Skin epidermis (tissue), 12 donors: Measurements from ENCODE around the gene AOAH.
"Not testable (repeated sequence)": the region's sequence is repeated elsewhere in the genome, so short reads cannot be mapped to it uniquely, and the experiment has no call there.

Experiments
- H3K27ac ChIP-seq, 21 experiments: fragments of 200-600 bp; sonication (generic) in 11 of 21; one replicate each; pipeline ENCODE4 v1.5.0; 2020; ENCODE audit warnings: mild to moderate bottlenecking in 3 of 21, inconsistent platforms in 2 of 21, moderate library complexity in 2 of 21
- H3K4me3 ChIP-seq, 7 experiments: fragments of 200-600 bp; sonication (generic) in 2 of 7; one replicate each; pipeline ENCODE4 v1.5.0; 2020; ENCODE audit warnings: inconsistent platforms in 2 of 7, mild to moderate bottlenecking in 2 of 7, moderate library complexity in 1 of 7

Gene AOAH

GRCh38 chr7:36741866-36742265 is 17.6 kb upstream of the AOAH start:
- Histone ChIP-seq H3K27ac (no peak overlapping the region), H3K4me3 (no peak overlapping the region)

DNA sequence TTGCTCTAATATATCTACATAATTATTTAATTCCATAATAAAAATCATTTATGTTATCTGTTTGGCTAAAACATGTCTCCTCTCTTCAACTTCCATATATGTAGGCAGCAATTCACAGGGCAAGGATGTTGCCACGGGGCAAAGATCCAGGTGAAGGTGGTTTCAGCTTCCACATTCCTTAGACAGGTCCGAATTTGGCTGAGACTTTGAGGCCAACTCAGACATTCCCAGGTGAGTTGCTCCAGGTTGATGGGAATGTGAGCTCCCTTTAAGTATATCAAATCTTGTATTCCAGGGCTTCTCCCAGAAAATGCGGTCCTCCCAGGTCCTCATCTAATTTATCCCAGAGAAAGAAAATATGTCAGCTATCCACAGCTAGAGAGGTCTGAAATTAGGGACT is 15.1 kb upstream of the AOAH start:
- no peak overlapping the region for H3K27ac ChIP-seq

DNA sequence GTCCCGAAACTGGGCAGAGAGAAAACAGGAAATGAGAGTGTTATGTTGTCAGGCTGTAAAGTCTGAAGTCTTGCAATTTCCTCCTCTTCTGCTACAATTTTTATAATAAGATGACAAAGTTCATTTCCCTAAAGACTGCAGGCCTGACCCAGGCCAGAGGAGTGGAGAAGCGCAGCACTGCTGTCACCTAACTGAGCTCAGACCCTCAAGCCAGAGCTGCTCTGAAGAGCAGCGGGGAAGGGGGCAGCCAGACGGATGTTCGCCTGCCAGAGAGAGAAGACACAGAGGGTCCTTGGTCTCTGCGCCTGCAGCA is 12.6 kb upstream of the AOAH start:
- peak overlapping the region in 9 of 21 experiments; percentile 45 to 81 (median 75) for H3K27ac ChIP-seq
- H3K4me3 ChIP-seq: no peak overlapping the region

More for the DNA sequence above, 15.1 kb upstream of the AOAH start:
- H3K4me3 ChIP-seq: no peak overlapping the region

GRCh38 chr7:36736090-36736898 is 12.0 kb upstream of the AOAH start:
- peak overlapping the region in 3 of 21 experiments; percentile 62 to 75 (median 75) for H3K27ac ChIP-seq
- no peak overlapping the region for H3K4me3 ChIP-seq

DNA sequence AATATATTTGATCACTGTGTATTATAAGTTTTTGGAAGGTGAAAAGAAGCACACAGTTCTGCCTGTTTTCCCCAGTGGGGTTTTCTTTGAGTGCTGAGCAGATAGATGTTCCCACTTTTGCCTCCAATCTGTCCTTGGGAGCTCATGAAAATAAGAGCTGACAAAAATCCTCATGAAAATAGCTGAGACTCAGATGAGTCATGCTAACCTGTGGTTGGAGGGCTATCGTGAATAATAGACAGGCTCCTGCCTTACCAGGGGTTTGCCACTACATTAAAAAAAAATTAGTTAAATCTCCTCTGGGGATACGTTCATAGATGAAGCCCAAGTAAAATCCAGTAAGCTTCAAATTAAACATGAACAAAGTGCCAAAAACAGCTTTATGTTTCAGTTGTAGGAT is 10.9 kb upstream of the AOAH start:
- H3K4me3 ChIP-seq: no peak overlapping the region

DNA sequence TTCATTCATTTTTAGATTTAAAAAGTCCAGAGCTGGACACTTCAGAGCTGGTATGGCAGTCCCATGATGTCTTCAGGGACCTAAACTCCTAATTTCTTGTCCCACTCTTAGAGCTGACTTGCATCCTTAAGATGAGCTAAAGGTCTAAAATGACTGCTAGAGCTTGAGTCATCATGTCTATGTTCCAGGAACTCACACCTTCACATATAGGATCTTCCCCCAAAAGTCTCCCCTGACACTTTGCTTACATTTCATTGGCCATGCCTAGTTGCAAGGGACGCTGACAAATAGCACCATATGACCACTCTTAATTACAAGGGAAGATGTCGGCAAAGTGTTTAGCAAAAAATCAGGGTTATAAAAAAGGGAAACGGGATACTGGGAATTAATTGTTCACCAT is 10.4 kb upstream of the AOAH start:
- Histone ChIP-seq H3K4me3 (no peak overlapping the region), H3K27ac (no peak overlapping the region)

More for the DNA sequence above, 10.9 kb upstream of the AOAH start:
- H3K27ac ChIP-seq: no peak overlapping the region

- Histone ChIP-seq H3K4me3 (no peak overlapping the region), H3K27ac (no peak overlapping the region)
Observed at GRCh38 chr7:36733411-36733810, 9.1 kb upstream of the AOAH start.

GRCh38 chr7:36732806-36733205 is 8.5 kb upstream of the AOAH start:
- no peak overlapping the region for H3K27ac ChIP-seq
- H3K4me3 ChIP-seq: no peak overlapping the region

GRCh38 chr7:36730046-36730445 is 5.8 kb upstream of the AOAH start:
- Histone ChIP-seq H3K27ac (no peak overlapping the region), H3K4me3 (no peak overlapping the region)

DNA sequence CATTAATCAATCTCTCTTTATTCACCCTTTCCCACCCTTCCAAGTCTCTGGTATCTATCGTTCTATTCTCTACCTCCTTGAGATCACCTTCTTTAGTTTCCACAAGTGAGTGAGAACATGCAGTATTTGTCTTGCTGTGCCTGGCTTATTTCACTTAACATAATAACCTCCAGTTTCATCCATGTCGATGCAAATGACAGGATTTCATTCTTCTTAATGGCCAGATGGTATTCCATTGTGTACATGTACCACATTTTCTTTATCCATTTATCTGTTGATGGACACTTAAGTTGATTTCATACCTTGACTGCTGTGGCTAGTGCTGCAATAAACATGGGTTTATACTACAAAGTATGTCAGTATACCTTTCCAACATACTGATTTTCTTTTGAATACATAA is 3.8 kb upstream of the AOAH start:
- no peak overlapping the region for H3K27ac ChIP-seq
- H3K4me3 ChIP-seq: no peak overlapping the region

DNA sequence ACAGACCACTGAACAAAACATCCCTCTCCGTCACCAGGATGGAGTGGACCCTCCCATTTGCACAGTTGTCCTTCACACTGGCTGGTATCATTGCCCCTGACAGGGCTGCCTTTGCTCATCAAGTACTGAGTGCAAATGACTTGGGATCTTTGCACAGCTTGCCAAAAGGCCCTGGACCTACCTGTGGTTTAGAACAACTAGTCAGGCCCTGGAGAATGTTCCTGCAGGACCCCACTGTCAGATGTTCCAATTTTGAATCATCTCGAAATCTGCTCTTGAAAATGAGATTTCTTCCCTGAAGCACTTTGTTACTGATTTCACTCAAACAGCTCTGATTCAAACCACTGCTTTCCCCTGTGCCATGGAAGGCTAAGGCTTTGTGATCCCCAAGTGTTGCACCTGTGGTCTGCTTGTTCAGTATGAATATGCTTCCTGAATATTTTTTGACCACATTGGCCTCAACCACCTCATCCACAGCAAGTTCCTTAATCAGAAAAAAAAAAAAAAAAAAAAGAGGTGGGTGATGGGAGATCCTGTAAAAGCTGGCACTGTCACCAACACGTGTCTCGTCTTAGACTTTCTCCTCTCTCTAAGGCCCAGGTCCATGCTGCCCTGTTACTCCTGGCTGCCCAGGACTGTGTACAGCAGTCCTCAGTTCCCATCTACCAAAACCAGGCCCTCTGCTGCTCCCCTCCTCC is 2.7 kb upstream of the AOAH start:
- peak overlapping the region in 4 of 21 experiments; percentile 34 to 85 (median 54) for H3K27ac ChIP-seq
- H3K4me3 ChIP-seq: no peak overlapping the region

DNA sequence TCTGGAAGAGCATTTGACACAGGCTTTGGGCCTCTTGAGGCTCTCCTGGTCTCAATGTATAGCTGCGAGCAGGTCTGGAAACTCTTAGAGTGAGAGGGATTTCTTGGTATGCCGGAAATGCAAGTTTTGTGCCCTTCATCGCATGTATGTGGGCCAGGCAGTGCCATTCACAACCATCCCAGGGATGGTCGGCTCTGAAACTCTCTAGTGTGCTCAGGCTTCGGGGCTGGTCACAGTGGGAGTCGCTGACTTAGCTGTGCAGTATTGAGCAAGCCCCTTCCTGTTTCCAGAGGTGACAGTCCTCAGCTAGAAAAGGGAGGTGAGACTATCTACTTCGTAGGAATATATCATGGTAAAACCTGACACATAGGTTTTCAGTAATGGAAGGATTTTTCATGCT is 2.0 kb upstream of the AOAH start:
- no peak overlapping the region for H3K4me3 ChIP-seq
- H3K27ac ChIP-seq: peak overlapping the region in 5 of 21 experiments; percentile 34 to 85 (median 70)

DNA sequence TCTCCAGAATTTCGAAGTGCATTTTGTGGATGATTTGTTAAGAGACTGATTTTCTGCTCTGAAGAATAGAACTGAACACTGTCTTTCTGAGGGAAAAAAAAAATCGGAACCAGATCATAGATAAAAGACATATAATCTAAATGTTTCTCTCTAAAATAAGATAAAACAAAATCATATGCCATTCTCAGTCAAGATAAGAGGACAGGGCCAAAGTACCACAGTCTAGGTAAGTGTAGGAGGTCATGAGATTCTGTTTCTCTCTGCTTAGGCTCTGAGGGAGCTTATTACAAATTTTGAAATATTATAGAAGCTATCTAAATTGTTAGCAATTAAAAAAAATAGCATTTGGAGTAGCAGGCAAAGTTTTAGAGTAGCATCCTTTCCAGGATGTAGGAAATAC is 702 bp upstream of the AOAH start:
- peak overlapping the region in 9 of 21 experiments; percentile 18 to 85 (median 70) for H3K27ac ChIP-seq

GRCh38 chr7:36723291-36723690 is 1.0 kb downstream of the AOAH start:
- peak overlapping the region in 6 of 7 experiments; percentile 9 to 28 (median 20) for H3K4me3 ChIP-seq
- peak overlapping the region in 11 of 21 experiments; percentile 18 to 85 (median 70) for H3K27ac ChIP-seq

More for the DNA sequence above, 702 bp upstream of the AOAH start:
- no peak overlapping the region for H3K4me3 ChIP-seq

DNA sequence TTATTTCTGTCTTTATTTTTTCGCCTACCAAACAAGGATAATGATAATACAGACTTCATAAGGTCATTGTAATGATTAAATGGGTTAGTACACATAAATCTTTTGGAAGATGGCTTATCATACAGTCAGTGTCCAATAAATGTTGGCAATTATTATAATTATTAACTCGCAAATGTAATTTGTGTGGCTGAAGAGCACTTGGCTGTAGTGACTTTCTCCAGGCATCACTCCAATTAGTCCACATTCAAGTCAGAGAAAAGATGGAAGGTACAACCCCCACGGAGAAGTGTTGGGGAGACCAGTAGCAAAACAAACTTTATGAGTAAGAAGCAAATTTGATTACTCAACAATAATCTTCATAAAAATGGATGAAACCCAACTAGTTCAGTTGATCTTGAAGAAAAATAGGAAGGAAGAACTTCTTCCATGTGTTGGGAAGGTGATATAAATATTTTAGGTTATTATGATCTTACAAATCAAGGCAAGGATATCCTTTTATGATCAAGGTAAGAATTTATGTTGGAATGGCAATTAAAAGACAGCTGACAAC is 5.1 kb downstream of the AOAH start:
- peak overlapping the region in 2 of 21 experiments; percentile 70 to 85 for H3K27ac ChIP-seq

DNA sequence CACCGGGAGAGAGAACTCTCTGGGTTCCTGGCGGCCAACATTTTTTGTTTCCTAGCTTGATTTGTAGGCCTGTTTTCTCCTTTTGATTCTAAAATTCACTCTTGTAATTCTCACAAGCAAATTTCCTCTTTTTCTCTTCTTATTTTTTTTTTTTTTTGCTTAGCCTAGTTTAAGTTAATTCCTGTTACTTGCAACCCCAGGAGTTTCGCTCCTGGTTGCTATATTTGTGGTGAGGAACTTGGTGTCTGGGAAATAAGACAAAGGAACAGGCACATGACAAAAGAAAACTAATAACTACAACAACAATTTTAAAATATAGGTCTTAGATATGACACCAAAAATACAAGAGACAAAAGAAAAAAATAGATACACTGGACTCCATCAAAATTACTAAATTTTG is 6.7 kb downstream of the AOAH start:
- Histone ChIP-seq H3K27ac (peak overlapping the region in 8 of 21 experiments; percentile 15 to 73 (median 58)), H3K4me3 (no peak overlapping the region)

More for the DNA sequence above, 5.1 kb downstream of the AOAH start:
- H3K4me3 ChIP-seq: no peak overlapping the region

DNA sequence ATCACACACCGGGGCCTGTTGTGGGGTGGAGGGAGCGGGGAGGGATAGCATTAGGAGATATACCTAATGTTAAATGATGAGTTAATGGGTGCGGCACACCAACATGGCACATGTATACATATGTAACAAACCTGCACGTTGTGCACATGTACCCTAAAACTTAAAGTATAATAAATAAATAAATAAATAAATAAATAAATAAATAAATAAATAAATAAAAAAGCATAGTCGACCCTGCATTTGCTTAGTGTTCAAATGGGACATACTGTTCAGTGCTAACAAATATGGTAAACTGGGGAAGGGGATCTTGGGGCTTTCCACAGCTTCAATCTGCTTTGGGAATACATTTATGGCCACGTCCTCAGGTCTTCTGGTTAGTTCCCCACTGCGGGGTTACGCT is 7.5 kb downstream of the AOAH start:
- H3K27ac ChIP-seq: peak overlapping the region in 7 of 21 experiments; percentile 15 to 73 (median 67)

DNA sequence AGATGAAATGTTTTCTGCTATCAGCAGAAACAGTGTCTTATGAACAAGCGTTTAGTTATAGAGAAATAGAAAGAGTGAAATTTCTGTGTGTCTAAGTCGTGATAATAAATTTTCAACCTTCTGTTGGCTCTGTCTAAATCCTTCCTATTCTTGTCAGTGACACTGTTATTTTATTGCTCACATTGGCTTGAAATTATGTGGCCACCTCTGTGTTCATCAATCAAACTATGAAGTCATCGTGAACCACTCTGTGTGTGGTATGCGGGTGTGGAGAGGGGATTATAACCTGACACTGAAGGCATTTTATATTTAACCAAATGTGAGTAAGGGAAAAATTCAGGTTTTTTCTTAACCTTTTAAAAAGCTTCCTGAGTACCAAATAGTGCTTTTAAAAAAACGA is 12.3 kb downstream of the AOAH start:
- Histone ChIP-seq H3K4me3 (no peak overlapping the region), H3K27ac (no peak overlapping the region)

More for the DNA sequence above, 7.5 kb downstream of the AOAH start:
- not testable (repeated sequence) for H3K4me3 ChIP-seq

DNA sequence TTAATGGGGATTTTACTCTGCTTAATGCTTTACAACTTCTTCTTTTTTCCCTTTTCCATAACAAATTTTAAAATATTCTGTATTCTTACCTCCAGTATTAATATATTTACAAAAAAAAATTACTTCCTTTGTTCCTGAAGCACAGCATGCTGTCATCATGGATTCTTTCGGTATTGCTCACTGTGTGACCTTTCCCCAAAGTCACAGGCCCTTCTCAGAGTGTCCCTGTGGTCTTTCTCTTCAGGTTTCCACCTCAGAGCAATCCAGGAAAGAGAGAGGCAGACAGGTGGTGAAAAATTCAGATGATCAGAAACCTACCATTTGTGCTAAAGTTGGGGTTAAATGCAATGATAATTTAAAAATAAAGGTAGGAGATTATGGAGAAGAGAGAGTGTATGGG is 13.0 kb downstream of the AOAH start:
- no peak overlapping the region for H3K4me3 ChIP-seq
- no peak overlapping the region for H3K27ac ChIP-seq

DNA sequence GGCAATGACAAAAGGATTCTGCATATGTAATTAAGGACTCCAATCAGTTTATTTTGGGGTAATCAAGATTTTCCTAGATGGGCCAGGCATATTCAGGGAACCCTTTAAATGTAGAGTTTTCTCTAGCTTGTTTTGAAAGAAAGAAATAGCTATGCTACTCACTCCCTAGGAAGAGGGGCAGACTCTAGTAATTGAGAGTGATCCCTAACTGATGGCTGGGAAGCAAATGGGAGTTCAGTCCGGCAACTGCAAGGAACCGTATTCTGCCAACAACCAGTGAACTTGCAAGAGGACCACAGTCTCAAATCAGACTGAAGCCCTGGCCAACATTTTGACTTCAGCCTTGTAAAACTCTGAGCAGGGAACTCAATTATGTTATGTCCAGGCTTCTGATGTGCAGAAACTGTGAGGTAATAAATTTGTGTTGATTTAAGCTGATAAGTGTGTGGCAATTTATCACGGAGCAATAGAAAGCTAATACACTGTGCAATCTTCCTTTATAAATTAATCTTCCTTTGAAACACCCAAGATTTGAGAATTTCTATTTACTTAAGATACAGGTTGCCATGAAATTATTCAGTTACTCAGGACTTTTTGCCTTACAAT is 14.0 kb downstream of the AOAH start:
- no peak overlapping the region for H3K27ac ChIP-seq

More for the DNA sequence above, 14.0 kb downstream of the AOAH start:
- H3K4me3 ChIP-seq: no peak overlapping the region
